B cell (primary cell): ENCODE measurements around the gene LRRC8B.

Experiments
- CTCF ChIP-seq: fragments of 200-600 bp; IDR thresholded peaks from one replicate; pipeline ENCODE4 v1.8.0; 2022; ENCODE audit warnings: antibody characterized with exemption, mild to moderate bottlenecking
- EZH2 ChIP-seq: IDR thresholded peaks from 2 replicates; pipeline ENCODE4 v1.6.1; 2012; ENCODE audit warnings: borderline replicate concordance, low read depth, mild to moderate bottlenecking, moderate library complexity, low read length; ENCODE audit not compliant: insufficient read depth, poor library complexity, severe bottlenecking

- TF ChIP-seq EZH2, result no peak
- TF ChIP-seq CTCF, result no peak
Measured at GRCh38 chr1:89529196-89529595, 4.6 kb downstream of the LRRC8B start.
